Non-pigmented ciliary epithelial cell (primary cell): ENCODE measurements around the gene DOCK2.
"Not testable (repeated sequence)": the region's sequence is repeated elsewhere in the genome, so short reads cannot be mapped to it uniquely, and the experiment has no call there.

Source experiments
- DNase-seq: peaks from one replicate; pipeline ENCODE4 v3.0.0-alpha.2; 2010; ENCODE audit warnings: low read depth

The DOCK2 gene

GRCh38 chr5:169637085-169637548 lies at the start of gene DOCK2:
Gene DOCK2 (plus strand): TSS chr5:169637275. CDS start chr5:169637327, 52 bp downstream.
- no peak for DNase-seq

DNA sequence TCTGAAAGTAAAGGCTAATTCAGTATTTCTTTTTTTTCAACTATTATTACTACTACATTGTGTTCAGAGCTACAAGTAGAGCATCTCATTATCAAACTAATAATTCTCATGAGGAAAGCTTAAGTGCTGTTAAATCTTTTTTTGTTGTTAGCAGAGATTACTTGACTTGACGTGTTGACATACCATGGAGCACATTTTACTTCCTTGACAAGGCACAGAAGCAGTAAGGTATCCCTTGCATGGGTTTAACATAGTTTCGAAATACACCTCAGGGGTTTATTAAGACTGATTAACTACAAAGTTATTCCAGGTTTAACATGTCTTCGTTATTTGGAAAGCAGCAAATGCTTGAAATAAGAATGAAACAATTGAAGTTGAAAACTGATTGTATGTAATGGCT lies 46.5 kb upstream of the DOCK2 start:
- DNase-seq, result no peak

GRCh38 chr5:169591636-169592035 lies 45.4 kb upstream of the DOCK2 start:
- no peak for DNase-seq

GRCh38 chr5:169592937-169593650 lies 44.0 kb upstream of the DOCK2 start:
- no peak for DNase-seq

- DNase-seq, result no peak
These were observed 41.8 kb upstream of the DOCK2 start for GRCh38 chr5:169595172-169595820.

- no peak for DNase-seq
These were observed 37.6 kb upstream of the DOCK2 start for GRCh38 chr5:169599451-169599850.

- no peak for DNase-seq
These were observed 34.5 kb upstream of the DOCK2 start for GRCh38 chr5:169602535-169602934.

- DNase-seq, result no peak
These were observed 30.8 kb upstream of the DOCK2 start for GRCh38 chr5:169606279-169606678.

GRCh38 chr5:169607882-169608281 lies 29.2 kb upstream of the DOCK2 start:
- no peak for DNase-seq

DNA sequence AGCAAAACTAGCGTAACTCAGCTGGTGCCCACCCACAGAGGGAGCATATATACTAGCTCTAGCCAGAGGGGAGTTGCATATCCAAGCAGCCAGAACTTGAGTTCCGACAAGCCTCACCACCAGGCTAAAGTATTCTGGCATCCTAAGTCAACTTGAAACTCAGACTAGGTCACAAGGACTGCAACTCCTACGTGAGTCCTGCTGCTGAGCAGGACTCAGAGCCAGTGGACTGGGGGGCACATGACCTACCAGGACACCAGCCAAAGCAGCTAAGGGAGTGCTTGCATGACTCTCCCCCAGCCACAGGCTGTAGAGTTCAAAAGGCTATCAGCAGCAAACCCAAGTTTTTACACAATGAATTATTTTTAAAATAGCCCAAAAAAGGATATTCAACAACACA lies 27.4 kb upstream of the DOCK2 start:
- no peak for DNase-seq

DNA sequence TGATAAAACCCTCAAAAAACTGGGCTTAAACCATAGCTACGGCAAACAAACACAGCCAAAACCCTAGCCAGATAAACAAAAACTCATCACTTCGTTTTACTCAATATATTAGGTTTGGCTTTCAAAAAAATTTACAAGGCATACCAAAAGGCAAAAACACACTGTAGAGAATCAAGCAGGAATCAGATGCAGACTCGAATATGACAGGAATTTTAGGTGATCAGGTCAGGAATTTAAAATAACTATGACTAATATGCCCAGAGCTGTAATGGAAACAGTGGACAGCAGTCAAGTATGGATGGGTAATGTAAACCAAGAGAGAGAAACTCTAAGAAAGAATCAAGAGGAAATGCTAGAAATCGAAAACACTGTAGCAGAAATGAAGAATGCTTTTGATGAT lies 26.5 kb upstream of the DOCK2 start:
- DNase-seq, result no peak

DNA sequence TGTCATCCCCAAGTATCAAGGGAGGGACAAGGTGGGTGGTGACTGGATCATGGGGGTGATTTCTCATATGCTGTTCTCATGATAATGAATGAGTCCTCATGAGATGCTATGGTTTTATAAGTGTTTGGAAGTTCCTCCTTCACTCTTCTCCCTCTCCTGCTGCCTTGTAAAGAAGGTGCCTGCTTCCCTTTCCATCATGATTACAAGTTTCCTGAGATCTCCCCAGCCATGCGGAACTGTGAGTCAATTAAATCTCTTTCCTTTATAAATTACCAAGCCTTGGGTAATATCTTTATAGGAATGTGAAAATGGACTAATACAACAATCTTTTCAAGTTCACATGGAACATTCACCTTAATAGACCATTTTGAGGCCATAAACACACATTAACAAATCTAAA lies 21.5 kb upstream of the DOCK2 start:
- no peak for DNase-seq

GRCh38 chr5:169624307-169624706 lies 12.8 kb upstream of the DOCK2 start:
- DNase-seq, result not testable (repeated sequence)

GRCh38 chr5:169626779-169627178 lies 10.3 kb upstream of the DOCK2 start:
- DNase-seq, result peak; percentile 90

DNA sequence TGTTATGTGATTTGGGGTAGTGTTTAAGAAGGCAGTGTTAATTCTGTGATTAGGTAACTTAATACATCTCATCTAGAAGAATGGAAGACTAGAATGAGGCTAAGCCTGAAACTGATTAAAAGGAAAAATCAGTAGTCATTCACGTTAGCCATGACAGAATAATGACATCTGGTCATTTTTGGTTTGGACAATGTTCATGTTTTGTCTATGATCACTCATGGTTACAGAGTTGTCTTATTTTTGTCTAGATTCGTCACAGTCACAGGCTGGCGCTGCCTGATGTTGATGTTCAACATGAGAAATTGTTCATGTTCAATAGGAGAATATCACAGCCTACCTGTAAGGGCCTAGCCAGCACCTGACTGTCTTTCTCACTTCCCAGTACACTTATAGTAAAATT lies 9.5 kb upstream of the DOCK2 start:
- no peak for DNase-seq

DNA sequence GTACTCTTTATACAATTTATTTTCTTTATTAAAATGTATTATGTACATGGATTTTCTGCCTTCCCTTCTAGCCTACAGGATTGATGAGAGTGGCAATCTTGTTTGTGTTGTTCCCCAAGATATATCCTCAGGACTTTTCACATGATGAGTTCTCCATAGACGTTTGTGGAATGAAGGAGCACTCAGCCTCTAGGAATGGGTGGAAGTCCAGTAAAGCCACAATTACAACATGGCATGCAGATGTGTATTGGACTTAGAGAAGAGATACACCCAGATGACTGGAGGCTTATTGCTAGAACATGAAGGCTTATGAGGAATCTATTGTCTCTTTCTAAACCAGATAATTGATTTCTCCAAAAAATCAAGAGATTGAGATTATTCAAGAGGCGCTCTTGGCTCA lies 8.2 kb upstream of the DOCK2 start:
- peak; percentile 46 for DNase-seq

GRCh38 chr5:169629847-169630548 lies 7.1 kb upstream of the DOCK2 start:
- DNase-seq, result peak; percentile 78

DNA sequence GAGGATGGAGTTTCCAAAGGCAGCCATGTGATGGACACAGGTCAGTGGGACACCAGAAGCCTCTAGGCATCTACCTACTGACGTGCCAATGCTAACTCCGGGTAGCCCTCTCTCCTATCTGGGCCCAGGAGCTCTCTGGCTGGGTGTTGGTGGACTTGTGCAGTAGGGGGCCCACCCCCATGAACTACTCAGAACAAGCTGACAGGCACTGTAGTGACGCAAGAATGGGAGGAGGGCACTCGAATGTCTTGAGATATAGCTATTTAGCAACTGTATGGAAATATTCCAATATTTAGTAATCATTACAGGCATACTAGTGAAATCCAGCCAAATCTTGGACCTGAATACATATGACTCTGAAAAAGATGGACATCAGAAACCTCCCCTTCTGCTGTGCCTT lies 5.7 kb upstream of the DOCK2 start:
- no peak for DNase-seq

DNA sequence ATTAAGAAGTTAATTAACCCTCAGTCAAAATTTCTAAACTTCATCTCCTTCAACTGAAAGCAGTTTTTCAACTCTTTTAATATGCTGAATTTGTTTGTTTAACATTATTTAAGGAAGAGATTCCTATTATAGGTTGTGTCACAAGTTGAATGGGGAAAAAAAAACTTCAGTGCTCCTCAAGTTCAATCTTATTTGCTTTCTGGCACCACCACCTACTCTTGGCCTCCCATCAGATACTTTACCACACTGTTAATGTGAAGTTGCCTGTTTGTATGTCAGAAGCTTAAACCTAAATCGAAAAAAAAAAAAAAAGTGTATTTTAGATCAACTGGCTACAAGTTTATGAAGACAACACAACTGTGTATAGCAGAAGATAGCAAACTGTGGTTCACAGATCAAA lies 4.1 kb upstream of the DOCK2 start:
- no peak for DNase-seq

GRCh38 chr5:169634606-169635005 lies 2.5 kb upstream of the DOCK2 start:
- no peak for DNase-seq

DNA sequence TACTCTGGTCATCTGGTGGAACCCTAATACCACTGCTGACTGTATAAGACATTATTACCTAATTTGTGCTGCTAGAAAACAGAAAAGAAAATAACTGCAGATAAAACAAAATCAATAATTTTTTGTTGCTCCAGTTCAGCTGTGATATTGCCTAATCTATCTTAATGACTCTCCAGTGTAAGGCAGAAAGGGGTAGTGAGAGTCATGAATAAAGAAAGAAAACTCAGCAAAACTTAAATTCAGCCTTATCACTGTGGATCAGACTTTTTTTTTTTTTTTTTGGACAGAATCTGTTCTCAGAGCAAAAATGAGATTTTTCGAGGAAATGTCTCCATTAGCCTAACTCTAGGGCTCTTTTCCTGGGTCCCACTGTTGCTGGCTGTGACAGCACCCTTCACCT lies 1.1 kb upstream of the DOCK2 start:
- no peak for DNase-seq

DNA sequence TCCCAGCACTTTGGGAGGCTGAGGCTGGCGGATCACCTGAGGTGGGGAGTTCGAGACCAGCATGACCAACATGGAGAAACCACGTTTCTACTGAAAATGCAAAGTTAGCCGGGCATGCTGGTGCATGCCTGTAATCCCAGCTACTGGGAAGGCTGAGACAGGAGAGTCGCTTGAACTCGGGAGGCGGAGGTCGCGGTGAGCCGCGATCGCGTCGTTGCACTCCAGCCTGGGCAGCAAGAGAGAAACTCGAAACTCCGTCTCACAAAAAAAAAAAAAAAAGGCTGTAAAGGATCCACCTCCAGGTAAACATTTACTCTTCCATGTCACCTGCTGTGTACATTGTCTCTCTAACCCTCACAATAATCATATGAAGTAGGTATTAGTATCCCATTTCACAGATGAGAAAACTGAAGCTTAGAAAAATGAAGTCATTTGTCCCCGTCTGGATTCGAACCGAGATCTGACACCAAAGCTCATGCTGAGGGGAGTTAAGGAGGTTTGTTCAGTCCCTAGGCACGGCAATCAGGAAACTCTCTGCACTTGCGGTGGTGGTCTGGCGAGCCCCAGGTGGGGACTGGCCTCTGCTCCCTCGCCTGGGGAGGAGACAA lies 494 bp upstream of the DOCK2 start:
- DNase-seq, result no peak
